Raji (cell line): Measurements from ENCODE around the gene NTSR1.

ENCODE experiments used
- POLR2A ChIP-seq: IDR thresholded peaks from 2 replicates; pipeline ENCODE4 v1.6.1; 2011; ENCODE audit warnings: low read depth, low read length, control low read depth; ENCODE audit not compliant: insufficient read depth

The NTSR1 gene

DNA sequence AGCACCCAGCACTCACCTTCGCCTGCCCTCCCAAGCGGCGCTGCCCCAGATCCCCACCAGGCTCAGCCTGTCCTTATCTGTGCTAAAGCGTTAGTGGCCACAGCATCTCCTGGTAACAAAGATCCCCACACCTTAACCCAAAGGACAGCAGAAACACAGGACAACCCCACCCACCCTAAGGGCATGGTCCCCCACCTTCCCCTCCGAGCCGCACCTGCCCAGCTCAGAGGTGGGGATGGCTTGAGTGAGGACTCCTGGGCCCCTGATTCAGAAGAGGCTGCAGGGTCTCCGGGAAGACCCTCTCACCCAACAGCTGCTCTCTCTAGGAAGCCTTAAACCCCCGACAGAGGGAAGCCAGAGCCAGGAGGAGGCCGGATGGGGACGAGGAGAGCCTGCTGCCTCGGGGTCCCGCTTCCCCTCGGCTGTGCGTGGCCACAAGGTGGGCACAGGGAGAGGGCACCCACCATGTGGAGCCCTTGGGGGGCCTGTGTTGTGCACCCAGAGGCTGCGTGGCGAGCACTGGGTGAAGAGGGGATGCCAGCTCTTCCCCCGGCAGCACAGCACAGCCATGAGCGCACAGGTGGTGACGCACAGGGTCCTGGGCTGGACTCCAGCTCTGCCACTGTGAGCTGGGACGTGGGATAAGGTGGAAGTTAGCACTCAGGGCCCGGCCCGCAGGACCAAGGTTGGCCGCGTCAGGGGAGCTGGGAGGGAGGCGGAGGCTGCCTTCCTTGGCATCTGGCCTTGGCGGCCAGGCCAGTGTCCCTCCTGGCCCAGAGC is 55.7 kb downstream of the NTSR1 start:
- TF ChIP-seq POLR2A = no peak

DNA sequence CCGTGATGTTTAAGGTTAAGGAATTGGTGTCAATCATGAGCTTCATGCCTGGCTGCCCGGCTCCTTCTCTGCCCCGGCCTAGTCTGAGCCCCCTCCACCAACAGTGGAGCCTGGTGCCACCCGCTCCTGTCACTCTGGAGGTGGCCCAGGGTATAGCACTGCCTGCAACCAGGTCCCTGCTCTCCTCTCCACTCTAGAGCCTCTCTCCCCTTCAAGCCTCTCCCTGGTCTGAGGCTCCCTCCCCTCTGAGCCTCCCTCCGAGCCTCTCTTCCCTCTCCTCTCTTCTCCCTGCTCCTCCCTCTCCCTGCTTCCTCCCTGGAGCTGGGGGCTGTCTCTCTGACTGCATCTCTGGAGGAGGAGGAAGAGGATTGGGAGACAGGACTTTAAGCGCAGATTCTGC is 56.4 kb downstream of the NTSR1 start:
- no peak for TF ChIP-seq POLR2A

DNA sequence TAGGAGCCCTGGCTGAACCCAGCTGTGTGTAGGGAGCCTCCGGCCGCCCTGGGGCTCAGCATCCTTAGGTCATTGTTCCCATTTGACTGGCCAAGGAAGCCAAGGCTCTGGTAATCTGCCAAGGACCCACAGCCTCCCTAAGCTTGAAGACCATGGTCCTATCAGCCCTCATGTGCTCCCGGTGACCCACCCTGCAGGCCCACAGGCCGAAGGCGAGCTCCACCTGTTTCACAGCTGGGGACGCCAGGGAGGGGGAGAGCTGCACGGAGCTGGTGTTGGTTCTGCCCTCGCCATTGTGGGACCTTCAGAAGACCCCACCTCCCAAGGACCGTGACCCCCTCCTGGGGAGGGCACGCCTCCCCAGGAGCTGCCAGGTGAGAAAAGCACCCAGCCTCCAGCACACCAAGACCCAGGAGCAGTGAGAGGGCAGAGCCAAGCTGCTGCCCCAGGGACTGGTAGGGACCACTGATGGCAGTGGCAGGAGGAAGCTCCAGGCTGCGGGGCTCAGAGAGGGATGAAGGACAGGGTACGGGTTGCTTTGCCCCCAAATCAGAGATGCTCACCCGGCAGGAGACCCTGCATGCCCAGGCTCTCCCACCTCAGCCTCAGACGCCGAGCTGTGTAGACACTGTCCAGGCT is 56.9 kb downstream of the NTSR1 start:
- TF ChIP-seq POLR2A = no peak

DNA sequence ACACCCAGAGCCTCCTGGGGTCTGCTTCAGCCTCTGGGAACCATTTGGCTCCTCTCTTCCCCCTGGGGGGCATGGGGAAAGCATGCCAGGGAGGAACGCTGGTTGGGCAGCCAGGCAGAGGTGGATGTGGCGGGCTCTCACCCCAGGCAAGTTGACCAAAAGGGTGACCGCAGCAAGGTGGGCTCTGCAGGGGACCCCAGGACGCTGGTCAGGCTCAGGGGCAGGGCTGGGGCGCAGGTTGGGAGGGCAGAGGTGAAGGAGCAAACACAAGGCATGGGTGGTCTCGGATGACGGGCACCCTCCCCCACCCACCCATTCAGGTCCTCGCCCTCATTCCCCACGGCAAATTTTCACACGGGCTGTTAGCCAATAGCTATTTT is 57.4 kb downstream of the NTSR1 start:
- TF ChIP-seq POLR2A = no peak

DNA sequence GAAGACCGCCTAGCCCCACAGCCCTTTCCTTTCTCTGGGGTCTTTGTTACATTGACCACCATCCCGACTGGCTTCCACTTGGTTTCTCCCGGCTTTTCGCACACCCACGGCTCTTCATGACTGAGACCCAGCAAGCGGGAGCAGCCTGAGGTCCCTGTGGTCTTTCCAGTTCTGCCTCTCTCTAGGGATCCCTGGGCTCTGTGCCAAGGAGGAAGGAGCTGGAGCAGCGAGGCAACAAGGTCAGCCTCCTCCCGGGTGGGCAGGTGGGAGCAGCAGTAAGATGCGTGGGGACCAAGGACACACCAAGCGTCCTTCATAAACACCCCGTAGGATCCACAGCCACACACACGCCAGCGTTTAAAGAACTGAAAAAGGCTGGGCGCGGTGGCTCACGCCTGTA is 58.1 kb downstream of the NTSR1 start:
- TF ChIP-seq POLR2A = no peak

DNA sequence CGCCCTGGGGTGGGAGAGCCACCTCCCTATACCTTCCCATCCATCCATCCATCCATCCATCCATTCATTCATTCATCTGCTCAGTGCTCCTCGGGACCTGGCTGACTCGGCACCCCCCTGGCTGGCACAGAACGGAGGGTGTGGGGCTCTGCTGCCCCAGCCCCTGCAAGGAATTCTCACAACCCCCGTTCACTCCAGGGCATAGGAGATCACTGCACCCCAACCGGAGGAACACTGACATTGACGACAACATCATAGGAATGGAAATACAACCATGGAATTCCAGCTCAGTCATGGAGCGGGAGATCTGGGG is 59.6 kb downstream of the NTSR1 start:
- no peak for TF ChIP-seq POLR2A

DNA sequence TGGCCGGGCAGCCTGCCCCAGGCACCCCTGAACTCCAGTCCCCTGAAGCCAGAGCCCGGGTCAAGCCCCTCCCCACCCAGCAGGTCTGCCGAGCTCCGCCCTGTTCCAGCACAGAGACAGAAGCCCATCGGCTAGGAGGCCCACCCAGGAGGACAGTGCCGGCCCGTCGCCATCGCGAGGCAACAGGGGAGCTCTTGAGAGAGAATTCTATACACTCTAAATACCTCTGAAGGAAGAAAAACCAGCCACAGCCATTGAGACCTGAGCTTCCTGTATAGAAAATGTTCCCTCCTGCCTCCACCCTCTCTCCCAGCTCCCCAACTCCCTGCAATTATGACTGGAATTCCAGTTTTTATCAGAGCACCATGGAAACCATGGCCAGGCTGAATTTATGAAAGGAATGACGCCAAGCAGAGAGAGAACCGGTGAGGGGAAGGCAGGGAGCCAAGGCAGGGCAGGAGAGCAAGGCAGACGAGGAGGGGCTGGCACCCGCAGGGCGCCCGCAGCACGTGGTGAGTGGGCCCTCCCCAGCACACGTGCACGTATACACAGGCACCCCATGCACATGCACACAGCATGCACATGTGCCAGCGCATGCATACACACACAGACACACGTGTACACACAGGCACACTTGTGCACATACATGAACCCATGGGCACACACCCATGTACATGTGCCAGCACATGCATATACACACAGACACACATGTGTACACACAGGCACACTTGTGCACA is 60.1 kb downstream of the NTSR1 start:
- no peak for TF ChIP-seq POLR2A

DNA sequence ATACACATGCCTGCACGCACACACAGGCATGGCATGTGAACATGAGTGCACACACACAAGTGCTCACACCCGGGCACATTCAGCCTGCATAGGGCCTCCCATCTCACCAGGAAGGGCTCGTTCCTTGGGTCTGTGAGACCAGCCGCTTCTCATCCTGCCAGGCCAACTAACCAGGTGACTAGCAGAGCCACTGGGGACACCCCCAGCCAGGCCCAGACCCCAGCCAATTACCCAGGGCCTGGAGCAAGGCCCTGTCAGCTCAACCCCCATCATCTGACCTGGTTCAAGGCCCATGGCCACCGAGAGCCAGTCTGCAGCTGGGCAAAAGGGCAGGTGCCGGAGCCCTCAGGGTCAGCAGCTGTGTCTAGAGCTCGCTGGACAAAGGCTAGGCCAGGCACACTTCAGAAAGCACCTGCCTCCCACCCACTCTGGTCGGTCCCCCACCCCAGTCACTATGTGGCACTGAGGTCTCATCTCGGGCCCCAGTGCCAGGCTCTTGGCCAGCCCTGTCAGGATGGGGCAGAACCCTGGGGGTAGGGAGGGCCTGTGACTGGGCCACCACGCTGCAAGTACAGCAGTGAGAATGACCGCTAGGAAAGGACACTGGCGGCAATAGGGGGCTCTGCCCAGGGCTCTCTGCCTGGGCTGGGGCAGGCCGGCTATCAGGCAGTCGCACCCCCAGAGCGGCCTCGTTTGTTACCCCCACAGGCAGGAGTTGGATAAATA is 60.9 kb downstream of the NTSR1 start:
- TF ChIP-seq POLR2A = no peak

DNA sequence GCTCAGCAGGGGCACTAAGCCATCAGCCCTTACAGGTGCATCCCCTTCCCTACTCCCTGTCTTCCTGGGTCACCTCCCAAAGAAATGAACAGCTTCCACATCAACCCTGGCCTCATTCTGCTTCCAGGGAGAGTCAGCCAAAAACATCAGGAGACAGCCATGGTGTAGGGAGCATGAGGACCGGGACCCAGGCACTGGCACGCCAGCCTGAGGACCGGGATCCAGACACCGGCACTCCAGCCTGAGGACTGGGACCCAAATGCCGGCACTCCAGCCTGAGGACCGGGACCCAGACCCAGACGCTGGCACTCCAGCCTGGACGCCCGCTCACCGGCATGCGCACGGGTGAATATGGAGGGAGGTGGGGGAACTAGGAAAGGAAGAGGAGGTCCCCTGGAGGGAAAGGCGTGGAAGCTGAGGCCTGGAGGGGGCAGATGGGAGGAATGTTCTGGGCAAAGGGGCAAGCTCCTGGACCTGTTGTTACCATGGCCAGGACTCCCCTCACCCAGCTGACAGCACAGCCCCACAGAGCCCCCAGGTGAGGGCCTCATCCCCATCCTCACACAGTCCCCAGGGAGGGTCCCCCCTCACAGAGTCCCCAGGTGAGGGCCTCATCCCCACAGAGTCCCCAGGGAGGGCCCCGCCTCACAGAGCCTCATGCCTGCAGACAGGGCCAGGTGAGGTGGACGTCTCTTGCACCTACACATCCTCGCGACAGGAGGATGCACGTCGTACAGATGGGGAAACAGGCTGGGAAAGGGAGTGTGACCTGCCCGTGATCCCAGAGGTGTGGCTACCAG is 61.7 kb downstream of the NTSR1 start:
- no peak for TF ChIP-seq POLR2A

DNA sequence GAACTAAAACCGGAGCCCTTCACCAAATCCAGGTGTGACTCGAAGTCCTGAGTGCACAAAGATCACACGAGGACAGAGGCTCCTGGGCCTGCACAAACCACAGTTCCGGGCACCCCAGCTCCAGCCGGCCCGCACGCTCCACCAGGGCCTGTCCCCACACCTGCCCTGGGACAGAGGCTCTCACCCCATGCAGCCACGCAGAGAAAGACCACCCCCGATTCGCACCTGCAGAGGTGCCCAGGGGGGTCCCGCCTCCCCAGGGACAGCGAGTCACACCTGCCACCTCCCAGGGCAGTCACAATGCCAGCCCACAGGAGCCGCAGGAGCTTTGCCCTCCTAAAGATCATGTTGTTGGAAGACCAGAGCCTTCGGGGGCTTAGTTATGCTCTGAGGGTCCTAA is 62.3 kb downstream of the NTSR1 start:
- no peak for TF ChIP-seq POLR2A

DNA sequence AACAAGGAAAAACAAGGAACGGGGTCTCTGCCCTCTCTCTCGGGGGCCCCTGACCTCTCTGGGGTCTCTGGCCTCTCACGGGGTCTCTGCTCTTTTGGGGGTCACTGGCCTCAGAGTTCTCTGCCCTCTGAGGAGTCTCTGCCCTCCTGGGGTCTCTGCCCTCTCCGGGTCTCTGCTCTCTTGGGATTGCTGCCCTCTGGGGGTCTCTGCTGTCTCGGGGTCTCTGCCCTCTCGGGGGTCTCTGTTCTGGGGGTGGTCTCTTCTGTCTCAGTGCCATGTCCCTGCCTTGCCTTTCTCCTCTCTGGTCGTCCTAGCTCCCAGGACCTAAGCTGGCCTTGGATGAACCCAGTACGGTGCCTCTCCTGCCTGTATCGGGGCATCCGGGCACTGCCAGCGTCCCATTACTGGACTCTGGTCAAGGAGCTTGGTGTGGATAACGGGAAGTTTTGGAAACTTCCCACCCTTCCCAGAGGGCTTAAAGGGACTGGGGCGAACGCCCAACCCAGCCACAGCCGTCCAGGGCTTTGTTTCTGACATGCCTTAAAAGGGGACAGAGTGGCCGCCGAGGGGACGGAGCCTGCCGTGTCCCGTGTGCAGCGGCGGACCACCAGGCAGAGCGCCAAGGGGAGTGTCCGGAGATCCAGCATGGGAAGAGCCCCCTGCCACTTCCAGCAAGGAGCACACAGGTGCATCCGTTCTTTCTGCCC is 62.9 kb downstream of the NTSR1 start:
- TF ChIP-seq POLR2A = no peak

DNA sequence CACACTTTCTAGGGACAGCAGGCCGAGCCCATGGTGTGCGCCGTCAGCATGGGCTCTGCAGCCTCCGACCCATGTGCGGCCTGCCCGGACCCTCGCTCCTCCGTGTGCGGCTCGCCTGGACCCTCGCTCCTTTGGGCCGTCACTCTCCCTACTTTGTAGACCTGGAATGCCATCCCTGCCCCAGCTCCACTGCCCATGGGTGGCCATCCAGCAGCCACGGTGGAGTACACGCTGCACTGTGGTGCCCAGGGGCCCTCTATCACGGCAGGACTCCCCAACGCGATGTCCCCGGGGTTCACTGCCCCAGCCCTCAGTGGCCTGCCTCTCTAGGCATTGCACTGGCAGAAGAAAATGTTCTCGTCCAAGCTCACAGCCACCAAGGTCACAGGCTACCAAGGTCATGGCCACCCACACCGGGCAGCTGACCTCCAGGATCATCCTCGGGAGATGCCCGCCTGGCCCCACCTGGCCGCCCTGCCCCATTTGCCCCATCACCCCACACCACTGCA is 63.5 kb downstream of the NTSR1 start:
- no peak for TF ChIP-seq POLR2A

DNA sequence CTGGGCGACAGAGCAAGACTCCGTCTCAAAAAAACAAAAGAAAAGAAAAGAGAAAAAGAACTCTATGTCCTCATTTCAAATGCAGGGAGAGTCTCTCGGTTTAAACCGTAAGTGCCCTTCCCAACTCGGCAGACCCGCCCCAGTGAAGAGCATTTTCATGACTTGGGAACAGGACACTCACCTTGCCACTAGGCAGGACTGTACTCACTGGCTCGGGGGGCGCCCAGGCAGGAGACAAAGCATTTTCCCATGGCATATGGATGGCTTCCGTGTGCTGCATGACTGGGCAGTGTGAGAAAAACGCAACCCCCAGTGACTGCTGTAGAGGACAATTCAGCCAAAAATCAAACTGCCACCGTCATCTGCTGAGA is 64.0 kb downstream of the NTSR1 start:
- TF ChIP-seq POLR2A = no peak
